Tibial nerve (tissue), 4 donors: ENCODE measurements around the gene AGL. TPM values are rescaled to one million over a fixed set of nuclear protein-coding genes. Genes with fewer than 3 reads are reported as not detected.

Source experiments
- DNase-seq, 2 donors: peaks; one replicate each; pipeline ENCODE4 v3.0.0-alpha.2; 2019; ENCODE audit warnings: low spot score in 2 of 2
- H3K27ac ChIP-seq, 4 donors: fragments of 200-600 bp; sonication (generic) in 3 of 4; one replicate each; pipeline ENCODE4 v1.5.1; 2017 to 2019; ENCODE audit warnings: mild to moderate bottlenecking in 1 of 4
- H3K27me3 ChIP-seq, 2 donors: fragments of 200-600 bp; sonication (generic) in 1 of 2; one replicate each; pipeline versions ENCODE4 v1.5.1 to v1.6.0; 2017 to 2019
- H3K36me3 ChIP-seq, 3 donors: fragments of 200-600 bp; sonication (generic); one replicate each; pipeline ENCODE4 v1.5.1; 2018 to 2019
- H3K4me1 ChIP-seq, 4 donors: fragments of 200-600 bp; sonication (generic) in 3 of 4; one replicate each; pipeline ENCODE4 v1.5.1; 2017 to 2019
- H3K4me3 ChIP-seq, 4 donors: fragments of 200-600 bp; sonication (generic) in 3 of 4; one replicate each; pipeline ENCODE4 v1.5.1; 2017 to 2019; ENCODE audit warnings: mild to moderate bottlenecking in 1 of 4, moderate library complexity in 1 of 4
- H3K9me3 ChIP-seq, 4 donors: fragments of 200-600 bp; sonication (generic) in 3 of 4; one replicate each; pipeline ENCODE4 v1.5.1; 2017 to 2019
- CTCF ChIP-seq, 5 experiments: fragments of 200-600 bp in 3 of 5; fragments of 450-650 bp in 2 of 5; sonication (generic) in 3 of 5; IDR thresholded peaks; one replicate each; pipeline ENCODE4 v1.5.1; 2016 to 2019; ENCODE audit warnings: antibody characterized with exemption in 5 of 5, mild to moderate bottlenecking in 3 of 5, moderate library complexity in 2 of 5
- EP300 ChIP-seq, 2 donors: sonication (generic); formaldehyde crosslinking; IDR thresholded peaks; one replicate each; pipeline ENCODE4 v1.6.1; 2017; ENCODE audit warnings: antibody characterized with exemption in 2 of 2, mild to moderate bottlenecking in 1 of 2
- POLR2A ChIP-seq, 2 donors: fragments of 450-650 bp; IDR thresholded peaks; one replicate each; pipeline ENCODE4 v1.6.1; 2017; ENCODE audit warnings: antibody characterized with exemption in 2 of 2, mild to moderate bottlenecking in 2 of 2, moderate library complexity in 2 of 2
- WGBS, 2 donors: methylation state at CpG; one replicate each; pipeline ENCODE4 v1.1.5; 2018; 5-methylcytosine and 5-hydroxymethylcytosine counted together
- total RNA-seq, 4 donors: library from RNA; depleted of rRNA; stranded (reverse); fragments of >200 nt; gene quantifications; one replicate each; pipeline ENCODE4 v1.1.0, GENCODE V29; 2016

The AGL gene
- total RNA-seq, result 10 to 100 TPM; 12.4 to 18.6 (median 13.9) TPM

DNA sequence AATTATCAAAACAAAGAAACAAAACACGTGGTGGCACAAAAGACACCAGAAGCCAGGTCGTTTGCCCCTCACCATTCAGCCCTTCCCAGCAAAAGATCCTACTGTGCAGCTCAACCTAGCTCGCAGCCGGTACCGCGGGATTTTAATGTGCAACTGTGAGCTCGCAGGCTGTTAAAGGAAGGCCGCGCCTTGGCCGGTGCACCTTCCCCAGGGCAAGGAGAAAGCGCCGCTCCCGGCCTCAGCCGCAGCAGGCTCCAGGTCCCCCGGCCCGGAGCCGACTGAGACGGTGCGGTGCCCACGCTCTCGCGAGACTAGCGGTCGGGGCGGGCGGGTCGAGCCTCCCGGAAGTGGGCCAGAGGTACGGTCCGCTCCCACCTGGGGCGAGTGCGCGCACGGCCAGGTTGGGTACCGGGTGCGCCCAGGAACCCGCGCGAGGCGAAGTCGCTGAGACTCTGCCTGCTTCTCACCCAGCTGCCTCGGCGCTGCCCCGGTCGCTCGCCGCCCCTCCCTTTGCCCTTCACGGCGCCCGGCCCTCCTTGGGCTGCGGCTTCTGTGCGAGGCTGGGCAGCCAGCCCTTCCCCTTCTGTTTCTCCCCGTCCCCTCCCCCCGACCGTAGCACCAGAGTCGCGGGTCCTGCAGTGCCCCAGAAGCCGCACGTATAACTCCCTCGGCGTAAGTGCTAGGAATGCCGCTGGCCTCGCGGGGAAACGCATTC, at the start of gene AGL:
Gene AGL (plus strand): TSS at position 618 of the 715 bp plus-strand sequence. CDS start 682 bp downstream, outside the sequence.
- H3K27ac ChIP-seq, result peak within 1 kb of the TSS; percentile 77 to 91 (median 88)
- H3K9me3 ChIP-seq, result no peaks in the 10 kb centered on the region
- H3K36me3 ChIP-seq, result peaks cover 0 to 14% (median 0%) of the 10 kb centered on the region in 3 donors
- H3K4me1 ChIP-seq, result peaks cover 0 to 31% (median 0%) of the 10 kb centered on the region in 4 donors
- H3K4me3 ChIP-seq, result peak within 1 kb of the TSS; percentile 69 to 97 (median 78)
- no peaks in the 10 kb centered on the region for H3K27me3 ChIP-seq
- WGBS, 2 donors, result 0% methylated on average over 29 to 57 of the region's 65 CpGs
- peak in 1 of 2 donors; percentile 47 for TF ChIP-seq POLR2A (IDR thresholded peaks at IDR 0.05)
- TF ChIP-seq CTCF (IDR thresholded peaks at IDR 0.05), result peak in 1 of 5 experiments; percentile 31
- peak in 1 of 2 donors; percentile 68 for TF ChIP-seq EP300 (IDR thresholded peaks at IDR 0.05)
- DNase-seq, result peak; percentile 48 to 56

DNA sequence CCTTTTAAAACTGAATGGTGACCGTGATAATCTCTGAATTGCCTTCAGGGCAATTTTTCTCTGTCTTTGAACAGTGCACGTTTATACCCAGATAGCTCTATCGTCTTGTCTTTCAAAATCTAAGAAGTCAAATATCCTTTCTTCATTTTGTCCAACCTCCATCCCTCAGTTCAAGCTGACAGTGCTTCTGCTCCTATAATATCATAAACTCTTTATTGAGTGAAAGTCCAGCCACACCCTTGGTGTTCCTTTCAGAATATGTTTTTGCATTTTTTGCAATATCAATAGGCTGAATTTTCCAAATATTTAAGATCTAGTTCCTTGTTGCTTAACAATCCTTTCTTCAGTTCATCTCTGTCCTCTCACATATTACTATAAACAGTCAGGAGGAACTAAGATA, 48.6 kb upstream of the AGL start:
- no peaks in the 10 kb centered on the region for H3K9me3 ChIP-seq
- 52 to 80% methylated on average over 3 of the region's 3 CpGs for WGBS, 2 donors
- no peaks in the 10 kb centered on the region for H3K4me1 ChIP-seq
- TF ChIP-seq POLR2A (IDR thresholded peaks at IDR 0.05) (no peak), EP300 (IDR thresholded peaks at IDR 0.05) (no peak), CTCF (IDR thresholded peaks at IDR 0.05) (no peak)
- DNase-seq, result no peak
- H3K27ac ChIP-seq, result no peak overlapping the region
- H3K4me3 ChIP-seq, result no peak overlapping the region
- no peaks in the 10 kb centered on the region for H3K36me3 ChIP-seq
- no peaks in the 10 kb centered on the region for H3K27me3 ChIP-seq

- peaks cover 0 to 8% (median 0%) of the 10 kb centered on the region in 4 donors for H3K4me1 ChIP-seq
- no peaks in the 10 kb centered on the region for H3K9me3 ChIP-seq
- WGBS, 2 donors, result 75 to 84% methylated on average over 2 of the region's 2 CpGs
- H3K36me3 ChIP-seq, result no peaks in the 10 kb centered on the region
- TF ChIP-seq POLR2A (IDR thresholded peaks at IDR 0.05), result no peak
- no peak for TF ChIP-seq CTCF (IDR thresholded peaks at IDR 0.05)
- no peak for TF ChIP-seq EP300 (IDR thresholded peaks at IDR 0.05)
- no peaks in the 10 kb centered on the region for H3K27me3 ChIP-seq
- no peak overlapping the region for H3K4me3 ChIP-seq
- H3K27ac ChIP-seq, result no peak overlapping the region
- DNase-seq, result no peak
Measured at GRCh38 chr1:99806882-99807281, 43.3 kb upstream of the AGL start.

DNA sequence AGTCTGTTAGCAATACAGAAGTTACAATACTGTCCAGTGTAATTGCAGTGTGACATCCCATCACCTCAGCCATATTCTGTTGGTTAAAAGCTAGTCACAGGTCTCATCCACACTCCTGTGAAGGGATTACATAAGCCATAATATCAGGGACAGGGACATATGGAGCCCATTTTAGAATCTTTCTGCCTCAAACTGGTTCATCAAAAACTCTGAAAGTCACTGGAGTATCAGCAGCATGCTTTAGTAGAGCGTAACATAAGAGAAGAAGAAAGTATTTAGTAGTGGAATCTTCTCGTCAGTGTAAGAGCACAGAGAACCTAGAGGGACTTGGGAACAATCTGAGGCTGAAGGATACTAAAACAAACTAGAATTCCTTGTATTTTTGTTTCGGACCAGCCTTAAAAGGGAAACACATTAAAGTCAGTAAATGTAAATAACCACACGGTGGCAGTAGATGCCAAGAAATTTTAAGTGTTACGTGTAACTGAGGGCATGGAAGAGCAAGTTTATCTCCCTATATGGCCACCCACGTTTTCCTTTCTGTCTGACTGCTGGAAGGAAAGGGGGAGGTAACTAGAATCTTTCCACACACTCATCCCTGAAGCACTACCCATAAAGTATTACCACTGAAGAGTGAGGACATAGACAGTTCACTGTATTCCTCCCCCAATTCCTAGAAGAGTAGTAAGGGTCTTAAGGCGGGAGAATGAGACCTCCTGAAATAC, 41.6 kb upstream of the AGL start:
- Histone ChIP-seq H3K27me3 (no peaks in the 10 kb centered on the region), H3K27ac (peak overlapping the region in 1 of 4 donors; percentile 41), H3K4me1 (peaks cover 0 to 8% (median 0%) of the 10 kb centered on the region in 4 donors), H3K9me3 (no peaks in the 10 kb centered on the region), H3K4me3 (no peak overlapping the region), H3K36me3 (no peaks in the 10 kb centered on the region)
- TF ChIP-seq EP300 (IDR thresholded peaks at IDR 0.05) (peak in 1 of 2 donors; percentile 14), POLR2A (IDR thresholded peaks at IDR 0.05) (no peak), CTCF (IDR thresholded peaks at IDR 0.05) (peak; percentile 39 to 77 (median 54))
- 9 to 10% methylated on average over 7 of the region's 7 CpGs for WGBS, 2 donors
- DNase-seq, result peak in 1 of 2 donors; percentile 52

DNA sequence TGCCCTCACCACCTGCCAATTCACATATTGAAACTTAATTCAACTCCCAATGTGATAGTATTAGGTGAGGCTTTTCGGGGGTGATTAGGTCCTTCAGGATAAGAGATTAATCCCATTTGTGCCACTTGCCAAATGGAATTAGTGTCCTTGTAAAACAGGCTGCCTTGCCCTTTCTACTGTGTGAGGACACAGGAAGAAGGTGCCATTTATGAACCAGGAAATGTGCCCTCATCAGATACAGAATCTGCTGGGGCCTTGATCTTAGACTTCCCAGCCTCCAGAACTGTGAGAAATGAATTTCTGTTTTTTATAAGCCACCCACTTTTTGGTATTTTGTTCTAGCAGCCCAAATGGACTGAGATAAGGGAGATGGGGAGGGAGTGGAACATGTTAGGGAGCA, 39.1 kb upstream of the AGL start:
- WGBS, 2 donors, result 76 to 92% methylated on average over 1 of the region's 1 CpG
- Histone ChIP-seq H3K27me3 (no peaks in the 10 kb centered on the region), H3K4me3 (no peak overlapping the region), H3K9me3 (no peaks in the 10 kb centered on the region), H3K4me1 (peaks cover 0 to 8% (median 0%) of the 10 kb centered on the region in 4 donors), H3K27ac (no peak overlapping the region), H3K36me3 (no peaks in the 10 kb centered on the region)
- TF ChIP-seq POLR2A (IDR thresholded peaks at IDR 0.05), result no peak
- no peak for TF ChIP-seq CTCF (IDR thresholded peaks at IDR 0.05)
- no peak for TF ChIP-seq EP300 (IDR thresholded peaks at IDR 0.05)
- no peak for DNase-seq
